ENCODE results near the gene CUEDC1.

CUEDC1 gene

GRCh38 chr17:57895382-57896060, 59.7 kb downstream of the CUEDC1 start:
- no peak for DNase-seq (ENCODE audit: low spot score)

- DNase-seq (ENCODE audit: low spot score), result no peak
Measured at GRCh38 chr17:57894848-57895247, 60.4 kb downstream of the CUEDC1 start.

GRCh38 chr17:57892820-57893595, 62.2 kb downstream of the CUEDC1 start:
- peak; percentile 24 for DNase-seq (ENCODE audit: low spot score)

GRCh38 chr17:57892146-57892819, 62.9 kb downstream of the CUEDC1 start:
- peak; percentile 79 for DNase-seq (ENCODE audit: low spot score)

- no peak for DNase-seq (ENCODE audit: low spot score)
Measured at GRCh38 chr17:57890857-57891232, 64.4 kb downstream of the CUEDC1 start.

- DNase-seq (ENCODE audit: low spot score), result no peak
Measured at GRCh38 chr17:57889892-57890856, 65.0 kb downstream of the CUEDC1 start.

- DNase-seq (ENCODE audit: low spot score), result no peak
Measured at GRCh38 chr17:57889252-57889651, 66.0 kb downstream of the CUEDC1 start.

GRCh38 chr17:57888311-57889216, 66.6 kb downstream of the CUEDC1 start:
- DNase-seq (ENCODE audit: low spot score), result no peak

GRCh38 chr17:57887161-57887560, 68.1 kb downstream of the CUEDC1 start:
- DNase-seq (ENCODE audit: low spot score), result no peak

- no peak for DNase-seq (ENCODE audit: low spot score)
Measured at GRCh38 chr17:57886020-57886419, 69.2 kb downstream of the CUEDC1 start.

GRCh38 chr17:57885148-57885915, 69.9 kb downstream of the CUEDC1 start:
- DNase-seq (ENCODE audit: low spot score), result no peak

- DNase-seq (ENCODE audit: low spot score), result no peak
Measured at GRCh38 chr17:57881783-57882351, 73.3 kb downstream of the CUEDC1 start.

GRCh38 chr17:57881143-57881542, 74.1 kb downstream of the CUEDC1 start:
- no peak for DNase-seq (ENCODE audit: low spot score)

GRCh38 chr17:57880086-57880456, 75.1 kb downstream of the CUEDC1 start:
- DNase-seq (ENCODE audit: low spot score), result no peak

- no peak for DNase-seq (ENCODE audit: low spot score)
Measured at GRCh38 chr17:57879437-57880085, 75.7 kb downstream of the CUEDC1 start.

GRCh38 chr17:57877803-57878377, 77.3 kb downstream of the CUEDC1 start:
- DNase-seq (ENCODE audit: low spot score), result no peak

GRCh38 chr17:57876866-57877237, 78.4 kb downstream of the CUEDC1 start:
- DNase-seq (ENCODE audit: low spot score), result no peak

- no peak for DNase-seq (ENCODE audit: low spot score)
Measured at GRCh38 chr17:57876023-57876865, 79.0 kb downstream of the CUEDC1 start.

Measured in LoVo (cell line).